ENCODE data around the gene N4BP2L1.
"Not testable (repeated sequence)": the region's sequence is repeated elsewhere in the genome, so short reads cannot be mapped to it uniquely, and the experiment has no call there.

N4BP2L1 gene

GRCh38 chr13:32390484-32390883, 37.4 kb downstream of the N4BP2L1 start:
- no peak for DNase-seq (ENCODE audit: low read depth in 3 of 3)

- no peak for DNase-seq (ENCODE audit: low read depth in 3 of 3)
Measured at GRCh38 chr13:32390048-32390447, 37.9 kb downstream of the N4BP2L1 start.

- DNase-seq (ENCODE audit: low read depth in 3 of 3): no peak
Measured at GRCh38 chr13:32385410-32385809, 42.5 kb downstream of the N4BP2L1 start.

- DNase-seq (ENCODE audit: low read depth in 3 of 3): no peak
Measured at GRCh38 chr13:32384702-32385101, 43.2 kb downstream of the N4BP2L1 start.

DNA sequence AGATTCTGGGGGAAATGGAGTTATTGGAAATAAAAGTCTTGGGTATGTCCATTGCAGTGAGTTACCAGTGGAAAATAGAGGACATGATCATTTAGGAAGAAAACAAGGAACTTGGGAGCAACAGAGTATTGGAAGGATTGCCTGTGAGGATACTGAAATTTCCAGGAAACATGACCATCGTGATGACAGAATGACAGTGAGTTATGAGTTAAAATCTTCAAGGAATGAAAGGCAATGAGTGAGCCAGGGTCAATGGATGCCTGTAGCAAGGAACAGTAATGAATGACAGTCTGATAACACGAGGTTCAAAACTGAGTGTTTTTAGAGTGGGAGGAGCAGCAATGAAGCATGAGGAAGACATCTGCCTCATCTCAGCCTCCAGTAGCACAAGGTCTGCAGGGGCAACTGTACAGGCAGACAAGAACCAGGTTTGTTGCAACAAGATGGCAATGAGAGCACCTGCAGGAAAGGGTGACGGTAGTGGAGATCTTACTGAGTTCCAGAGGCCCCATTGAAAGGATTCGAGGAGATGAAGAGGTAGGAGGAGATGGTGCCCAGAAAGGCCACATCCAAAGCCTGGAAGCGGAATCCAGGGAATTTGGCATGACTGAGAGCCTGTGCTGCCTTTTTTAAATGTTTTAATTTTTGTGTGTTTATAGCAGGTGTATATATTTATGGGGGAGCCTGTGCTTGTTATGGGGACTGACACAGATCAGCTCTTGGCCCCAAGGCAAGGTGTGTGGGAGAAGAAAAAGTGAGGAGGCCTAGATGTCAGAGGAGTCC, 43.9 kb downstream of the N4BP2L1 start:
- DNase-seq (ENCODE audit: low read depth in 3 of 3): no peak

GRCh38 chr13:32381539-32381938, 46.4 kb downstream of the N4BP2L1 start:
- no peak for DNase-seq (ENCODE audit: low read depth in 3 of 3)

GRCh38 chr13:32378012-32378411, 49.9 kb downstream of the N4BP2L1 start:
- no peak for DNase-seq (ENCODE audit: low read depth in 3 of 3)

- DNase-seq (ENCODE audit: low read depth in 3 of 3): no peak
Measured at GRCh38 chr13:32376642-32377415, 51.1 kb downstream of the N4BP2L1 start.

- DNase-seq (ENCODE audit: low read depth in 3 of 3): no peak
Measured at GRCh38 chr13:32370805-32371204, 57.1 kb downstream of the N4BP2L1 start.

GRCh38 chr13:32362574-32362973, 65.4 kb downstream of the N4BP2L1 start:
- no peak for DNase-seq (ENCODE audit: low read depth in 3 of 3)

GRCh38 chr13:32355935-32356334, 72.0 kb downstream of the N4BP2L1 start:
- DNase-seq (ENCODE audit: low read depth in 3 of 3): not testable (repeated sequence)

DNA sequence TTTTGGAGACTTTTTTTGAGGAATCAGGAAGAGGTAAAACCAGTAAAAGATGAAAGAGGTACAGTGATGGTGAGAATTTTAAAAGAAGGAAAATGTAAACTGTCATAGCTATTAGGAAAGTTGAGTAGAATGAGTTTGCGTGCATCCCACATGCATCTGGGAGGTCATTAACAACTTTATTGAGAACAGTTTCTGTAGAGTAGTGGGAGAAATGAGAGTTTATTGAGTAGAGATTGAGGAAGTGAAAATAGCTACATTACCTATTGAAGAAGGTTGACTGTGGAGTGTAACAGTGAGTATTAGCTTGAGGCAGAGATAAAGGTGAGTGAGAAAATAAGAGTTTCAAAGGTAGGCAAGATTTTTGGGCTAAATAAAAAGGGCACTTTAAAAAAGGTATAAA, 73.9 kb downstream of the N4BP2L1 start:
- no peak for DNase-seq (ENCODE audit: low read depth in 3 of 3)

- not testable (repeated sequence) for DNase-seq (ENCODE audit: low read depth in 3 of 3)
Measured at GRCh38 chr13:32350839-32351441, 77.0 kb downstream of the N4BP2L1 start.

Measured in stimulated activated CD4-positive, alpha-beta T cell treated with anti-CD3 and anti-CD28 coated beads, TNF-alpha, amount 100 ng/mL, for 24 hours (primary cell).